ENCODE results near the gene CX3CR1. TPM values are rescaled to one million over a fixed set of nuclear protein-coding genes. Genes with fewer than 3 reads are reported as not detected.

Gene CX3CR1
- total and polyA plus RNA-seq, 10 of the 15 experiments (the other 5 are each of a cell fraction or from before 2014, with no cell fraction given) = 0.05 to 0.53 (median 0.15) TPM

DNA sequence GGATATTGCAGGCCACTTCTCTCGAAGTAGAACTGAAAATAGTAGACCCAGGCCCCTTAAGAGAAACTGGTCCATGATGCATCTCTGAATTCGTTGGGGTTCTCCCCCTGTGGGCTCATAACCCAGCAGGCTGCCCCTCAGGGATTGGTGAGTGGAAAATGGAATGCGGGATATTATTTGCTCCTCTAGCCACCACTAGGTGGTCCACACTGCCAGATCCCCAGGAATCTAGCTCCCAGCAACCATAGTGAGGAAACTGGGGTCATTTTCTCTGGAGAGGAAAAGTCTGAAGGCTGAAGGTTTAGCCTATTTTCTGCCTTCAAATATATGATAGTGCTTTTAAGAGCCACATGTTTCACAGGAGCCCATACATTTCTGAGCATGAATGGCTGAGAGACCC, 6.7 kb downstream of the CX3CR1 start:
- RAD21 ChIA-PET (ENCODE audit: unreplicated experiment) = interaction anchor here (1.7 kb wide), 1 partner anchor 15 kb away, joined by 10 read pairs; no protein-coding TSS in a partner anchor
- FAIRE-seq (no peak), DNase-seq (ENCODE audit: low read depth, low spot score) (no peak), ATAC-seq (no peak)
- peaks cover under 1% of the 10 kb centered on the region for H3K4me1 ChIP-seq (ENCODE audit: control insufficient read depth, insufficient read depth, low read length)
- no peak overlapping the region for H3K9ac ChIP-seq (ENCODE audit: control insufficient read depth, insufficient read depth, low read length)
- WGBS (ENCODE audit: insufficient coverage, insufficient replicate concordance, low lambda C conversion rate, missing lambda C conversion rate) = 14% methylated on average over 3 of the region's 3 CpGs
- no peak overlapping the region for H3K4me3 ChIP-seq
- POLR2A ChIA-PET = no interaction called here
- no peak overlapping the region for H3K4me2 ChIP-seq (ENCODE audit: control insufficient read depth, insufficient read depth)
- H2AFZ ChIP-seq (ENCODE audit: control insufficient read depth, low read depth, low read length) = no peak overlapping the region
- no peaks in the 10 kb centered on the region for H3K36me3 ChIP-seq (ENCODE audit: control insufficient read depth in 2 of 2, insufficient read depth in 2 of 2, low read length in 1 of 2)
- no TSS peak for BruUV-seq (replicated peaks)
- peaks cover 0 to 3% of the 10 kb centered on the region in 2 experiments; a peak in 1 of 4 replicates for H3K27me3 ChIP-seq (replicated peaks in 1 of 2; ENCODE audit: control insufficient read depth in 2 of 2, insufficient read depth in 2 of 2, low read length in 1 of 2)
- TF ChIP-seq EGR1 (IDR thresholded peaks at IDR 0.05; ENCODE audit: borderline replicate concordance in 1 of 2, low read depth in 2 of 2, low read length in 2 of 2) (no peak), NFIC (IDR thresholded peaks at IDR 0.05; ENCODE audit: low read depth, low read length) (no peak), TARDBP (IDR thresholded peaks at IDR 0.05; ENCODE audit: borderline replicate concordance) (no peak), RFX5 (IDR thresholded peaks at IDR 0.05; ENCODE audit: low read depth, low read length) (no peak)
- TF ChIP-seq, protein P1, sequence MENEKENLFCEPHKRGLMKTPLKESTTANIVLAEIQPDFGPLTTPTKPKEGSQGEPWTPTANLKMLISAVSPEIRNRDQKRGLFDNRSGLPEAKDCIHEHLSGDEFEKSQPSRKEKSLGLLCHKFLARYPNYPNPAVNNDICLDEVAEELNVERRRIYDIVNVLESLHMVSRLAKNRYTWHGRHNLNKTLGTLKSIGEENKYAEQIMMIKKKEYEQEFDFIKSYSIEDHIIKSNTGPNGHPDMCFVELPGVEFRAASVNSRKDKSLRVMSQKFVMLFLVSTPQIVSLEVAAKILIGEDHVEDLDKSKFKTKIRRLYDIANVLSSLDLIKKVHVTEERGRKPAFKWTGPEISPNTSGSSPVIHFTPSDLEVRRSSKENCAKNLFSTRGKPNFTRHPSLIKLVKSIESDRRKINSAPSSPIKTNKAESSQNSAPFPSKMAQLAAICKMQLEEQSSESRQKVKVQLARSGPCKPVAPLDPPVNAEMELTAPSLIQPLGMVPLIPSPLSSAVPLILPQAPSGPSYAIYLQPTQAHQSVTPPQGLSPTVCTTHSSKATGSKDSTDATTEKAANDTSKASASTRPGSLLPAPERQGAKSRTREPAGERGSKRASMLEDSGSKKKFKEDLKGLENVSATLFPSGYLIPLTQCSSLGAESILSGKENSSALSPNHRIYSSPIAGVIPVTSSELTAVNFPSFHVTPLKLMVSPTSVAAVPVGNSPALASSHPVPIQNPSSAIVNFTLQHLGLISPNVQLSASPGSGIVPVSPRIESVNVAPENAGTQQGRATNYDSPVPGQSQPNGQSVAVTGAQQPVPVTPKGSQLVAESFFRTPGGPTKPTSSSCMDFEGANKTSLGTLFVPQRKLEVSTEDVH (IDR thresholded peaks at IDR 0.05; ENCODE audit: low read depth, partially characterized antibody) = no peak
- TF ChIP-seq, protein P2, sequence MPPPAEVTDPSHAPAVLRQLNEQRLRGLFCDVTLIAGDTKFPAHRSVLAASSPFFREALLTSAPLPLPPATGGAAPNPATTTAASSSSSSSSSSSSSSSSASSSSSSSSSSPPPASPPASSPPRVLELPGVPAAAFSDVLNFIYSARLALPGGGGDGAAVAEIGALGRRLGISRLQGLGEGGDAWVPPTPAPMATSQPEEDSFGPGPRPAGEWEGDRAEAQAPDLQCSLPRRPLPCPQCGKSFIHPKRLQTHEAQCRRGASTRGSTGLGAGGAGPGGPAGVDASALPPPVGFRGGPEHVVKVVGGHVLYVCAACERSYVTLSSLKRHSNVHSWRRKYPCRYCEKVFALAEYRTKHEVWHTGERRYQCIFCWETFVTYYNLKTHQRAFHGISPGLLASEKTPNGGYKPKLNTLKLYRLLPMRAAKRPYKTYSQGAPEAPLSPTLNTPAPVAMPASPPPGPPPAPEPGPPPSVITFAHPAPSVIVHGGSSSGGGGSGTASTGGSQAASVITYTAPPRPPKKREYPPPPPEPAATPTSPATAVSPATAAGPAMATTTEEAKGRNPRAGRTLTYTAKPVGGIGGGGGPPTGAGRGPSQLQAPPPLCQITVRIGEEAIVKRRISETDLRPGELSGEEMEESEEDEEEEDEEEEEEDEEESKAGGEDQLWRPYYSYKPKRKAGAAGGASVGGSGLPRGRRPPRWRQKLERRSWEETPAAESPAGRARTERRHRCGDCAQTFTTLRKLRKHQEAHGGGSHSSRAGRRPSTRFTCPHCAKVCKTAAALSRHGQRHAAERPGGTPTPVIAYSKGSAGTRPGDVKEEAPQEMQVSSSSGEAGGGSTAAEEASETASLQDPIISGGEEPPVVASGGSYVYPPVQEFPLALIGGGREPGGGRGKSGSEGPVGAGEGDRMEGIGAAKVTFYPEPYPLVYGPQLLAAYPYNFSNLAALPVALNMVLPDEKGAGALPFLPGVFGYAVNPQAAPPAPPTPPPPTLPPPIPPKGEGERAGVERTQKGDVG (CRISPR knock-in tag; IDR thresholded peaks at IDR 0.05) = no peak
- TF ChIP-seq, protein P3, sequence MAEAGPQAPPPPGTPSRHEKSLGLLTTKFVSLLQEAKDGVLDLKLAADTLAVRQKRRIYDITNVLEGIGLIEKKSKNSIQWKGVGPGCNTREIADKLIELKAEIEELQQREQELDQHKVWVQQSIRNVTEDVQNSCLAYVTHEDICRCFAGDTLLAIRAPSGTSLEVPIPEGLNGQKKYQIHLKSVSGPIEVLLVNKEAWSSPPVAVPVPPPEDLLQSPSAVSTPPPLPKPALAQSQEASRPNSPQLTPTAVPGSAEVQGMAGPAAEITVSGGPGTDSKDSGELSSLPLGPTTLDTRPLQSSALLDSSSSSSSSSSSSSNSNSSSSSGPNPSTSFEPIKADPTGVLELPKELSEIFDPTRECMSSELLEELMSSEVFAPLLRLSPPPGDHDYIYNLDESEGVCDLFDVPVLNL (IDR thresholded peaks at IDR 0.05; ENCODE audit: low read depth, low read length) = no peak
- TF ChIP-seq, protein P4, sequence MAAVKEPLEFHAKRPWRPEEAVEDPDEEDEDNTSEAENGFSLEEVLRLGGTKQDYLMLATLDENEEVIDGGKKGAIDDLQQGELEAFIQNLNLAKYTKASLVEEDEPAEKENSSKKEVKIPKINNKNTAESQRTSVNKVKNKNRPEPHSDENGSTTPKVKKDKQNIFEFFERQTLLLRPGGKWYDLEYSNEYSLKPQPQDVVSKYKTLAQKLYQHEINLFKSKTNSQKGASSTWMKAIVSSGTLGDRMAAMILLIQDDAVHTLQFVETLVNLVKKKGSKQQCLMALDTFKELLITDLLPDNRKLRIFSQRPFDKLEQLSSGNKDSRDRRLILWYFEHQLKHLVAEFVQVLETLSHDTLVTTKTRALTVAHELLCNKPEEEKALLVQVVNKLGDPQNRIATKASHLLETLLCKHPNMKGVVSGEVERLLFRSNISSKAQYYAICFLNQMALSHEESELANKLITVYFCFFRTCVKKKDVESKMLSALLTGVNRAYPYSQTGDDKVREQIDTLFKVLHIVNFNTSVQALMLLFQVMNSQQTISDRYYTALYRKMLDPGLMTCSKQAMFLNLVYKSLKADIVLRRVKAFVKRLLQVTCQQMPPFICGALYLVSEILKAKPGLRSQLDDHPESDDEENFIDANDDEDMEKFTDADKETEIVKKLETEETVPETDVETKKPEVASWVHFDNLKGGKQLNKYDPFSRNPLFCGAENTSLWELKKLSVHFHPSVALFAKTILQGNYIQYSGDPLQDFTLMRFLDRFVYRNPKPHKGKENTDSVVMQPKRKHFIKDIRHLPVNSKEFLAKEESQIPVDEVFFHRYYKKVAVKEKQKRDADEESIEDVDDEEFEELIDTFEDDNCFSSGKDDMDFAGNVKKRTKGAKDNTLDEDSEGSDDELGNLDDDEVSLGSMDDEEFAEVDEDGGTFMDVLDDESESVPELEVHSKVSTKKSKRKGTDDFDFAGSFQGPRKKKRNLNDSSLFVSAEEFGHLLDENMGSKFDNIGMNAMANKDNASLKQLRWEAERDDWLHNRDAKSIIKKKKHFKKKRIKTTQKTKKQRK (IDR thresholded peaks at IDR 0.05; ENCODE audit: low read depth, low read length) = no peak
- no peak overlapping the region for H3K27ac ChIP-seq (ENCODE audit: control insufficient read depth, insufficient read depth)
- no peaks in the 10 kb centered on the region for H3K9me3 ChIP-seq (replicated peaks; ENCODE audit: control insufficient read depth, insufficient read depth, low read length)
- in situ Hi-C loops (cut with MboI) (no loop called here), intact Hi-C loops (cut with micrococcal nuclease; ENCODE audit: unreplicated experiment) (no loop called here)
- CTCF ChIA-PET = interaction anchor here (15.5 kb wide), 1 partner anchor 16 kb away, joined by 191 read pairs; no protein-coding TSS in a partner anchor
- H3K79me2 ChIP-seq (ENCODE audit: control insufficient read depth, insufficient read depth, low read length) = no peaks in the 10 kb centered on the region
- SMC1A ChIA-PET (ENCODE audit: uncharacterized antibody, unreplicated experiment) = interaction anchor here (1.3 to 14.4 kb wide), 3 partner anchors 17 to 59 kb away, joined by 4 to 163 read pairs (median 5); no protein-coding TSS in a partner anchor
- no peaks in the 10 kb centered on the region for H4K20me1 ChIP-seq (ENCODE audit: control insufficient read depth, insufficient read depth)
